ENCODE measurements around the gene LRRFIP1.

Gene LRRFIP1

DNA sequence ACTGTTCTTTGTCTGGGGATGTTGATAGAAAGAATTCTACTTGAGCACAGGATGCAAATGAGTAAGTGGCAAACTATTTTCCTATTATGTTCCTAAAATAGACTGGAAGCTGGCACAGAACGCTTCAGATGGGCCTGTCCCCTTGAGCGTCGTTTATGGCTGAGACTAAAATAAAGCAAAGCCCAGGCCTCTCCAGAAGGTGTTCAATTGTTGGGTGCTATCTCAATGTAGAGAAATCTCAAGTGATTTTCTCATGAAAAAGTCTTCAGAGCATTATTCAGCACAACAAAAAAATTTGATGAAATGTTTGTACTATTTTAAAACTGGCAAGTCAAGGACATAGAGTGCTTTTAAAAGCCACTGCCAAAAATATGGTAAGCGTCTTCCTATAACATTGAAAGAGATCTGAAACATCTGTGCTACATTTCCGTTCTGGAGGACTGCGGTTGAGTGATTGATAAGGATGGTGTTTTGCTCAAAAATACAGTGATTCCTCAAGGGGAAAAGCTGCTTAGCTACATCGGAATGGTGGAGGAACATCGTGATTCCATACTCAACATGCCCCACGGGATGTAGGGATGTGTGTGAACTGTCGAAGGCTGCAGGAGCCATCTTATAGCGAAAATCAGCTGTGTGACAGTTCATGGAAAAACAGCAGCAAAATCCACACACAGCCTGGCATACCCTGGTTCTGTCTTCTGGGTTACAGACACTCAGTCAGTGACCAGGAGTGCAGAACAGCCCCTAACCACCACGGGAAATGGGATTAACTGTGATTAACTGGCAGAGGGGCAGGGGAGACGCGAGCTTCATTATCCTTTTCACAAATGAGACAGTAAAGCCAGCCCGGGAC, 10.4 kb upstream of the LRRFIP1 start:
- H3K27ac ChIP-seq, result no peak overlapping the region
- DNase-seq (ENCODE audit: low read depth, low spot score), result no peak

GRCh38 chr2:237617587-237617982, 9.8 kb upstream of the LRRFIP1 start:
- H3K27ac ChIP-seq, result no peak overlapping the region
- no peak for DNase-seq (ENCODE audit: low read depth, low spot score)

DNA sequence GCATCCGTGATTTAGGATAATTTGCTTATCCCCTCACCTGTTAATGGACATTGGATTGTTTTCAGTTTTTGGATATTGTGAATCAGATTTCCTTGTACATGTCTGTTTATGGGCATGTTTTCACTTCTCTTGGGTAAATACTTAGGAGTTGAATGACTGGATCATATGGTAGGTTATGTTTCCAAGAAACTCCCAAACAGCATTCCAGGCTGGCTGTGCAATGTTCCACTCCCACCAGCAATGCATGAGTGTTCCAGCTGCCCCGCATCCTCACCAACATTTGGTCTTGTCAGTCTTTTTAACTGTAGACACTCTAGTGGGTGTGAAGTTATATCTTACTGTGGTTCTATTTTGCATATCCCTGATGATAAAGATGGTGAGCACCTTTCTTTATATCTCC, 8.9 kb upstream of the LRRFIP1 start:
- no peak for DNase-seq (ENCODE audit: low read depth, low spot score)
- no peak overlapping the region for H3K27ac ChIP-seq

GRCh38 chr2:237623428-237624403, 3.7 kb upstream of the LRRFIP1 start:
- H3K27ac ChIP-seq, result no peak overlapping the region
- no peak for DNase-seq (ENCODE audit: low read depth, low spot score)

- DNase-seq (ENCODE audit: low read depth, low spot score), result no peak
- no peak overlapping the region for H3K27ac ChIP-seq
These were observed 2.8 kb upstream of the LRRFIP1 start for GRCh38 chr2:237624565-237624964.

DNA sequence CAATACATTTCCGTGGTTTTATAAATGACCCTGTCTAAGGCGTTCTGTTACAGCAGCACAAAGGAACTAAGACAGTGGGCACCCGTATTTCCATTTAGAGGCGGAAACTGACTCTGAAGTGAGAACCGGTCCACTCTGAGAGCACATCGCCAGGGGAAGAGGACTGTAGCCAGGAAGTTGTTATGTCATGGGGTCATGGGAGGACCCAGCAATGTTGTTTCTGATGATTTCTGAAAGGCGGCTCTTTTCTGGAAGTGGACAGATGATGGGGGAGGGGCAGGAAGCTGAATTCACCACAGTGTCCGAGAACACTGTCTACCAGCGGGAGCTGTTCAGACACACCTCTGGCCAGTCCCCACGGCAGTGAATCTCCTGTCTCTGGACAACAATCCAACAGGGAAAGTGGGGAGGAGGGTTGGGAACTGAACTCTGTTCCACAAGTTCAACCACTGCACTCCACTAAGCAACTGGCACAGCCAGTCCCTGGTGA, 2.1 kb upstream of the LRRFIP1 start:
- no peak for DNase-seq (ENCODE audit: low read depth, low spot score)

DNA sequence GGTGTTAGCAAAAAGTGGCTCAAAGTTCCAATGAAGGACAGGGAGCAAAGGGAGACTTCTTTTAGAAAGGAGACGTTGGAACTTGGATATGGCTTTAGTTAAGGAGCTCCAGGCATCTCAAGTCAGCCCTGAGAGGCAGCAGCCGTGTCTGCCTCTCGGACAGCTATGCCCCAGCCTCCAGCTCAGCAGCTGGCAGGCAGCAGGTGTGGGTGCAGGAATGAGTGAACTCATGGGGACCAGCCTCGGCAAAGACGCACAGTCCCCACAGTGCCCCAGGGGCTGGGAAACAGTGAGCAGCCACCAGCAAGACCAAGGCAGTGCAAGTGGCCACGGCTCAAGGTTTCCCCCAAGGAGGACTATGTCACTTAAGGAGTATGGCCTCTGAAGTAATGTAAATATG, 1.6 kb upstream of the LRRFIP1 start:
- no peak for DNase-seq (ENCODE audit: low read depth, low spot score)
- no peak overlapping the region for H3K27ac ChIP-seq

More for the DNA sequence above, 2.1 kb upstream of the LRRFIP1 start:
- no peak overlapping the region for H3K27ac ChIP-seq

DNA sequence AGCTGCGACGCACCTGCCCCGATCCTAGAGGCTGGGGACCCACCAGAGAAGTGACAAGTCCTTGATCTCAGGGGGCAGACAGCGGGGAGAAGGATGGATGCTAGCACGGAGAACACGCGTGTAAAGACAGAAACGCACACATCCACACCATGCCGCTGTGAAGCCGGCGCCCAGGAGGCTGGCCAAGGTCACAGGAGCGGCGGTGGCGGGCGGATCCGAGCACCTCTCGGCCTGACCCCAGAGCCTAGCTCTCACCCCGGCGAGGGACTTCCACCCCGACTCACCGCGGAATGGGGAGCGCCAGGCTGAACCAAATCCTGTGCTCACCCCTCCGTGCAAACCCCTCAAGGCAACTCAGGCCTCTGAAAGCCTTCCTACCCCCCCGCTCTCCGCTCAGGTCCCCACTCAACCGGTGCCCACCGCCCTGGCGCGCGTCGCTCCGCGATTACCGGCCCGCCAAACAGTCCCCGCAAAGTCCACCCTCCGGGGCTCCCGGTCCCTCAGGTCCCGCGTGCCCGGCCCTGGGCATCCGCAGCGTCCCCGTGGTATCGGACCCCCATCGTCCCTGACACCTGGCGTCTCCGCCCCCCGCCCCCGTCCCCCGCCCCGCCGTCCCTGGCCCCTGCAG, 460 bp upstream of the LRRFIP1 start:
- no peak for DNase-seq (ENCODE audit: low read depth, low spot score)
- H3K27ac ChIP-seq, result no peak overlapping the region

GRCh38 chr2:237628247-237629187, 1.1 kb downstream of the LRRFIP1 start:
- no peak for DNase-seq (ENCODE audit: low read depth, low spot score)
- no peak overlapping the region for H3K27ac ChIP-seq

DNA sequence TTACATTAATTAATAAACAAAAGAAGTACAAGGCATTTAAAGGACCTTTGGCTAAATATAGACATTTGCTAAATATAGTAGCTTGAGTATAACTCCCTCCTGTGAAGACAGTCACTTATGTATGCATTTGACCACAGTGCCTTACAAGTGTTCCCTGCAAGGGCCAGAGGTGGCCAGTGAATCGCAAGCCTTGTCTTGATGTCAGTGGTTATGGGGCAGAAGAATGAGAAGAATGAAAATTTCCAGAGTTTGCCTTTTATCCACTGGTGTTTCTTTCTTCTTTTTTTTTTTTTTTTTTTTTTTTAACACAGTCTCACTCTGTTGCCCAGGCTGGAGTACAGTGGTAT, 1.8 kb downstream of the LRRFIP1 start:
- no peak overlapping the region for H3K27ac ChIP-seq
- no peak for DNase-seq (ENCODE audit: low read depth, low spot score)

DNA sequence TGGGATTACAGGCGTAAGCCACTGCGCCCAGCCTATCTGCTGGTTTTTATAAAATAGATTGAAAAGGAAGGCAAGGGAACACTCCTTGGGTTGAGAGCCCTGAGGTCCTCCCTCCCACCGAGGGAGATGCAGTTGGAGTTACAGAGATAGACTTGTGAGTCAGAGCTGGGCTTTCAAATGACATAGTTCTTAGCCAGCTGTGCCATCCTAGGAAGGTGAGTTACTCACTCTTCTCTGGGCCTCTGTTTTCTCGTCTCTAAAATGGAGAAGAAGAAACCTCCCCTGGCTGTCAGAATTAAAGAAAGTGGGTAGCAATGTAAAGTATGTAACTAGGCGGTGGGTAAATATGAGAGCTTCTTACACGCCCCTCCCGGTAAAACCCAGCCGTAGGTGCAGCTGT, 2.4 kb downstream of the LRRFIP1 start:
- peak; percentile 3 for DNase-seq (ENCODE audit: low read depth, low spot score)
- no peak overlapping the region for H3K27ac ChIP-seq

GRCh38 chr2:237630216-237631000, 3.0 kb downstream of the LRRFIP1 start:
- no peak for DNase-seq (ENCODE audit: low read depth, low spot score)
- no peak overlapping the region for H3K27ac ChIP-seq

DNA sequence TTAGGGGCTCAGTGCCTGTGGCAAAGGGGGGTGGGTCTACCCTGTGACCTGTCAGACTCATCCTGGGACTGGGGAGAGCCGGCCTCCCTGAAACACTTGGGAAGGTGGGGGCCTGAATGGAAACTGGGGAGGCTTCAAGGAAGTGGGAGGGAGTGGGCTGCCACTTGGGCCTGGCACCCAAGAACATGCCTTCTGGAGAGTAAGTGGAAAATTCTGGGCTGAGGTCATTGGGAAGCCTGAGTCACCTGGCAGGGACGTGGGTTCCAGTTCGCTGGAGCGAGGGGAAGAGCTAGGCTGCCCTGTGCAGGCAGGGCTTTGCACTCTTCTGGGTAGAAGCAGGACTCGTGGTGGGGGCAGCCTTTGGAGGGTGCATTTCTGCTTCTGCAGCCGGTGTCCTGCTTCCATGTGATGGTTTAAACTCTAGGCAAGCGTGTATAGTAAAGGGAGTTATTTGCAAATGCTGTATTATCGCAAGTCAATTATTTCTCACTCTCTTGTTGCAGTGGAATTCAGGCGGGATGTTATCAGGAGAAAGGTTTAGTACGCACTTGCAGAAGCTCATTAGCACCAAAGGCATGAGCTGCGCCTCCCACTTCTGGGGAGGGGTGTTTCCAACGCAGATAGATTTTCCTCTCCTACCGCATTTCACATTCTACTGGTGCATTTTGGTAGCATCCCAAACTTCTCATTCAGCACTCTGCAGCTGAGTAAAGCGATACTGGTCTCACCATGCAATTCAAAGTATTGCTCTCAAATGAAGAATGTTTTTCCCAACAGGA, 3.8 kb downstream of the LRRFIP1 start:
- no peak overlapping the region for H3K27ac ChIP-seq
- DNase-seq (ENCODE audit: low read depth, low spot score), result no peak

DNA sequence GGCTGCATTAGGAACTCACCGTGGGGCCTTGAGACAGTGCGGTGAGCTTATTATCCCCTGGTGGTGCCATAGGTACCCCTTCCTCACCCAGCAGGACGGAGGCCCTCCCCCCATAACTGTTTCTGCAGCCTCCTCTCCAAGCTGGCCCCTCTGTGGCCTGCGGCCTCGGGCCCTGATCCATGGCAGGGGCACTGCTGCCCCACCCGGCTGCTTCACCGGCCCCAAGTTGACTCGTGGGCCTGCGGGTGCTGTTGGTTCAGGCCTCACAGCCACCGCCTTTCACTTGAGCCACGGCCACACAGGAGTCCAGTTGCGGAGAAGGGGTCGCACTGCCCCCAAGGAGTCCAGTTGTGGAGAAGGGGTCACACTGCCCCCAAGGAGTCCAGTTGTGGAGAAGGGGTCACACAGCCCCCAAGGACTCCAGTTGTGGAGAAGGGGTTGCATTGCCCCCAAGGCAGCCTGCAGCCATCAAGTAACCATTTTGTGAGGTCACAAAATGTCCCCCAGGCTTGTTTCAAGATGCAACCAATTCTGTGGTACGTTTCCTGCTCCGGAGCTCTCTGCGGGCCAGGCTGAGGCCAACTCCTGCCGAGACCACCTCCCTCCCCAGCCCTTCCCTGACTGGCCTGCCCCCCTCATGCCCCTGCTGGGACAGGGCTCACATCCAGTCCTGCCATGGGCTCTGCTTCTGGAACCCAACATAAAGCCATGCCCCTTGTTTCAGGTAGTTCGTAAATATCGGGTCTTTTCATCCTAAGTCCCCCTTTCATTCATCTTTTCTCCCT, 4.6 kb downstream of the LRRFIP1 start:
- no peak overlapping the region for H3K27ac ChIP-seq

DNA sequence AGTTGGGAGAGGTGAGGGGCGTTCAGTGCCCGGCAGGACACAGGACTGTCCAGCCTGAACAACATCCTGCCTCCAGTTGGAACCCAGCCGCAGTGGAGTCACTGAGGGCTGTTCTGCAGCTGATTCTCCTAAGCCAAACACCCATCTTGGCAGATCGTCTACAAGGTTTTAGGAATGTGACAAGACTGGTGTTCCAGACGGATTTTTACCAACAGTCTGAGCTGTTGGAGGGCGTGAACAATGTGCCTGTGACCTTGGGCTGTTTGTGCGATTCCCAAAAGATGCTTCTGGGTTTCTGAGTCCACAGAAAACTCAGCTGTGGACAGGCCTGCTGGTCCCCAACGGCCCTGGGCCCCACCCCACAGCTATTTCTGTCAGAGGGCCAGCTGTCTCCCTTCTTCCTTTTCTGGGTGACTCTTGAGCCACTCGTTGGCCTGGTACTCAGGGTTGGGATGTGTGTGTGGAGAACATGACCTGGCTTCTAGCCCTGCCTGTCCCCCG, 5.7 kb downstream of the LRRFIP1 start:
- no peak for DNase-seq (ENCODE audit: low read depth, low spot score)

More for the DNA sequence above, 4.6 kb downstream of the LRRFIP1 start:
- no peak for DNase-seq (ENCODE audit: low read depth, low spot score)

GRCh38 chr2:237636578-237636977, 9.2 kb downstream of the LRRFIP1 start:
- DNase-seq (ENCODE audit: low read depth, low spot score), result no peak
- no peak overlapping the region for H3K27ac ChIP-seq

More for the DNA sequence above, 5.7 kb downstream of the LRRFIP1 start:
- no peak overlapping the region for H3K27ac ChIP-seq

Data from epithelial cell of prostate (primary cell).